Loucy (cell line): ENCODE results near the gene PLCG2.

Source experiments
- H2AFZ ChIP-seq: fragments of 200-600 bp; sonication (generic); 2 replicates; pipeline ENCODE4 v1.6.0; 2016; ENCODE audit warnings: antibody characterized with exemption, mild to moderate bottlenecking, low read length, moderate library complexity
- H3F3A ChIP-seq: fragments of 200-600 bp; 2 replicates; pipeline ENCODE4 v1.6.0; 2016; ENCODE audit warnings: antibody characterized with exemption, low read depth, mild to moderate bottlenecking
- H3K27me3 ChIP-seq: fragments of 200-600 bp; sonication (generic); 2 replicates; pipeline ENCODE4 v1.6.1; 2014; ENCODE audit warnings: low read length, mild to moderate bottlenecking; ENCODE audit not compliant: insufficient read depth, poor library complexity, severe bottlenecking
- H3K36me3 ChIP-seq: fragments of 200-600 bp; sonication (generic); 2 replicates; pipeline ENCODE4 v1.6.1; 2016; ENCODE audit warnings: low read length; ENCODE audit not compliant: insufficient read depth
- H3K4me1 ChIP-seq: fragments of 200-600 bp; sonication (generic); 2 replicates; pipeline ENCODE4 v1.5.1; 2014; ENCODE audit warnings: low read length, mild to moderate bottlenecking; ENCODE audit not compliant: insufficient read depth, poor library complexity, severe bottlenecking
- H3K4me2 ChIP-seq: fragments of 200-600 bp; sonication (generic); 2 replicates; pipeline ENCODE4 v1.6.0; 2014; ENCODE audit warnings: antibody characterized with exemption, low read length, low read depth, mild to moderate bottlenecking; ENCODE audit not compliant: poor library complexity, severe bottlenecking
- H3K4me3 ChIP-seq: fragments of 200-600 bp; sonication (generic); 2 replicates; pipeline ENCODE4 v1.5.1; 2014; ENCODE audit warnings: low read length, mild to moderate bottlenecking, mixed read lengths; ENCODE audit not compliant: poor library complexity, severe bottlenecking
- H3K79me2 ChIP-seq: fragments of 200-600 bp; sonication (generic); 2 replicates; pipeline ENCODE4 v1.6.1; 2014; ENCODE audit warnings: low read length; ENCODE audit not compliant: insufficient read depth
- H3K9ac ChIP-seq: fragments of 200-600 bp; sonication (generic); 2 replicates; pipeline ENCODE4 v1.6.0; 2014; ENCODE audit warnings: mild to moderate bottlenecking, low read depth, low read length, moderate library complexity; ENCODE audit not compliant: poor library complexity, severe bottlenecking
- H3K9me2 ChIP-seq: fragments of 200-600 bp; sonication (generic); replicated peaks from 2 replicates; pipeline ENCODE4 v1.6.1; 2016; ENCODE audit warnings: low read depth, low read length, mixed read lengths
- H3K9me3 ChIP-seq: fragments of 200-600 bp; sonication (generic); 2 replicates; pipeline ENCODE4 v1.6.1; 2014; ENCODE audit warnings: mild to moderate bottlenecking, antibody characterized with exemption, low read length, low read depth; ENCODE audit not compliant: insufficient read depth
- H4K20me1 ChIP-seq: fragments of 200-600 bp; sonication (generic); 2 replicates; pipeline ENCODE4 v1.6.0; 2014; ENCODE audit warnings: antibody characterized with exemption, low read length, mild to moderate bottlenecking; ENCODE audit not compliant: insufficient read depth, poor library complexity, severe bottlenecking
- EZH2phosphoT487 ChIP-seq: fragments of 200-600 bp; IDR thresholded peaks from 2 replicates; pipeline ENCODE4 v1.6.1; 2018; ENCODE audit warnings: antibody characterized with exemption, mild to moderate bottlenecking, moderate library complexity, borderline replicate concordance
- TF ChIP-seq, protein P1 (sequence below): fragments of 200-600 bp; sonication (generic); conservative IDR thresholded peaks from 2 replicates; pipeline ENCODE4 v1.5.1; 2014; ENCODE audit warnings: mild to moderate bottlenecking, antibody characterized with exemption, low read length

PLCG2 gene

DNA sequence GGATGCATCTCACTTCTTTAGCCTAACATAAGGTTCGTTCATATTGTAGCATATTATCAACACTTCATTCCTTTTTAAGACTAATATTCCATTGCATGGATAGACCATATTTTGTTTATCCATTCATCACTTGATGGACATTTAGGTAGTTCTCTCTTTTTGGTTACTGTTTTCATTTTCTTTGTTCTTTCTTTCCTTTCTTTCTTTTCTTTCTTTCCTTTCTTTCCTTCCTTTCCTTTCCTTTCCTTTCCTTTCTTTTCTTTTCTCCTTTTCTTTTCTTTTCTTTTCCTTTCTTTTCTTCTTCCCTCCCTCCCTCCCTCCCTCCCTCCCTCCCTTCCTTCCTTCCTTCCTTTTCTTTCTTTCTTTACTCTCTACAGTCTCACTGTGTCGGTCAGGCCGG, 24.2 kb downstream of the PLCG2 start:
- no peaks in the 10 kb centered on the region for H3F3A ChIP-seq
- H4K20me1 ChIP-seq, result no peaks in the 10 kb centered on the region
- H3K9ac ChIP-seq, result no peak overlapping the region
- peaks cover 19% of the 10 kb centered on the region for H3K4me1 ChIP-seq
- no peak overlapping the region for H3K4me3 ChIP-seq
- peaks cover 6% of the 10 kb centered on the region; the same call in 1 of the 2 replicates for H3K36me3 ChIP-seq
- H3K79me2 ChIP-seq, result peaks cover 10% of the 10 kb centered on the region; the same call in 1 of the 2 replicates
- H3K27me3 ChIP-seq, result no peaks in the 10 kb centered on the region
- no peaks in the 10 kb centered on the region for H3K9me2 ChIP-seq
- TF ChIP-seq EZH2phosphoT487, result no peak
- TF ChIP-seq, protein P1, sequence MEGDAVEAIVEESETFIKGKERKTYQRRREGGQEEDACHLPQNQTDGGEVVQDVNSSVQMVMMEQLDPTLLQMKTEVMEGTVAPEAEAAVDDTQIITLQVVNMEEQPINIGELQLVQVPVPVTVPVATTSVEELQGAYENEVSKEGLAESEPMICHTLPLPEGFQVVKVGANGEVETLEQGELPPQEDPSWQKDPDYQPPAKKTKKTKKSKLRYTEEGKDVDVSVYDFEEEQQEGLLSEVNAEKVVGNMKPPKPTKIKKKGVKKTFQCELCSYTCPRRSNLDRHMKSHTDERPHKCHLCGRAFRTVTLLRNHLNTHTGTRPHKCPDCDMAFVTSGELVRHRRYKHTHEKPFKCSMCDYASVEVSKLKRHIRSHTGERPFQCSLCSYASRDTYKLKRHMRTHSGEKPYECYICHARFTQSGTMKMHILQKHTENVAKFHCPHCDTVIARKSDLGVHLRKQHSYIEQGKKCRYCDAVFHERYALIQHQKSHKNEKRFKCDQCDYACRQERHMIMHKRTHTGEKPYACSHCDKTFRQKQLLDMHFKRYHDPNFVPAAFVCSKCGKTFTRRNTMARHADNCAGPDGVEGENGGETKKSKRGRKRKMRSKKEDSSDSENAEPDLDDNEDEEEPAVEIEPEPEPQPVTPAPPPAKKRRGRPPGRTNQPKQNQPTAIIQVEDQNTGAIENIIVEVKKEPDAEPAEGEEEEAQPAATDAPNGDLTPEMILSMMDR, result no peak
- H2AFZ ChIP-seq, result no peak overlapping the region
- no peaks in the 10 kb centered on the region for H3K9me3 ChIP-seq
- no peak overlapping the region for H3K4me2 ChIP-seq

DNA sequence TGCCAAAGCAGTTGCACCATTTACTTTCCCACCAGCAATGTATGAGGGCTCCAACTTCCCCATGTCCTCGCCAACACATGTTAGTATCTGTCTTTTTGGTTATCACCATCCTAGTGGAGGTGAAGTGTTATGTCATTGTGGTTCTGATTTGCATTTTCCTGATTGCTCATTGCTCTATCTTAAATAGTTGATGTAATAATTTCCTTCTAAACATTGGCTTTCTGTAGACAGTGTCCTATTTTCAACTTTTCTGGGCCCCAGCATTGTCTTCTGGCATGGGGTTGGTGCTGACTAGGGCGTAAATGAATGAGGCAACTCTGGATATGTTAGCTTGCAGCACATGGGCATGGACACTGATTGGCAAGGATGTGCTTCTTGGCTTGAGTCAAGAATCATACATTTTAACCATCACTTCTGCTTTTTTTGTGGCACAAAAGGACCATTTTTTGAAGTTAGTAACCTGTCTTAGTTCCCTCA, 25.1 kb downstream of the PLCG2 start:
- no peak overlapping the region for H3K4me3 ChIP-seq
- H3K4me2 ChIP-seq, result no peak overlapping the region
- H3F3A ChIP-seq, result no peaks in the 10 kb centered on the region
- H3K27me3 ChIP-seq, result no peaks in the 10 kb centered on the region
- TF ChIP-seq EZH2phosphoT487, result no peak
- TF ChIP-seq, protein P1, result no peak
- H3K79me2 ChIP-seq, result peaks cover 8% of the 10 kb centered on the region; the same call in 1 of the 2 replicates
- H3K9ac ChIP-seq, result no peak overlapping the region
- no peaks in the 10 kb centered on the region for H3K9me3 ChIP-seq
- H4K20me1 ChIP-seq, result no peaks in the 10 kb centered on the region
- no peak overlapping the region for H2AFZ ChIP-seq
- no peaks in the 10 kb centered on the region for H3K9me2 ChIP-seq
- peaks cover 6% of the 10 kb centered on the region; the same call in 1 of the 2 replicates for H3K36me3 ChIP-seq
- H3K4me1 ChIP-seq, result peaks cover 16% of the 10 kb centered on the region

DNA sequence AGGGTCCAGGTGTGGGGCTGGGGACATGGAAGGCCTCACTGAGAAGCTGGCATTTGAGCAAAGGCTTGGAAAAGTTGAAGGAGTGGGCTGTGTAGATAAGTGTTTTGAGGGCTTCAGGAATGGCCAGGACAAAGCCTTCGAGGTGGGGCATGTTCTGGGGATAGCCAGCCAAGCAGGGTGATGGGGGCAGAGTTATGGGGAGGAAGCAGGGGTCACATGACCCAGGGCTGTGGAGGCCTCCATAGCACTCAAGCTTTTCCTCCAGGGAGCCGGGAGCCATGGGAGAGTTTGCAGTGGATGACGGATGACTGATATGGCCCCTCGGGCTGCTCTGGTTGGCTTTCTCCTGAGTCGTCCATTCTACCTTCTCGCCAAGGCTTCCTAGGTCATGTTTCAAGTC, 27.6 kb downstream of the PLCG2 start:
- Histone ChIP-seq H3K4me1 (peaks cover 34% of the 10 kb centered on the region), H3K9ac (no peak overlapping the region)

More for the DNA sequence above, 27.6 kb downstream of the PLCG2 start:
- Histone ChIP-seq H3F3A (no peaks in the 10 kb centered on the region), H3K36me3 (peaks cover 6% of the 10 kb centered on the region; the same call in 1 of the 2 replicates), H3K9me2 (no peaks in the 10 kb centered on the region), H3K9me3 (no peaks in the 10 kb centered on the region), H3K4me3 (no peak overlapping the region), H3K27me3 (no peaks in the 10 kb centered on the region), H2AFZ (no peak overlapping the region), H3K4me2 (no peak overlapping the region), H4K20me1 (no peaks in the 10 kb centered on the region), H3K79me2 (peaks cover 16% of the 10 kb centered on the region; the same call in 1 of the 2 replicates)
- TF ChIP-seq EZH2phosphoT487, result no peak
- TF ChIP-seq, protein P1, result no peak
